ENCODE measurements around the gene SLC12A2.

SLC12A2 gene

GRCh38 chr5:128234928-128235641 lies 151.5 kb downstream of the SLC12A2 start:
- DNase-seq: no peak

- DNase-seq: no peak
These were observed 152.8 kb downstream of the SLC12A2 start for GRCh38 chr5:128236334-128236733.

GRCh38 chr5:128237000-128237399 lies 153.4 kb downstream of the SLC12A2 start:
- DNase-seq: no peak

GRCh38 chr5:128237546-128237945 lies 154.0 kb downstream of the SLC12A2 start:
- DNase-seq: no peak
